Omental fat pad (tissue), 4 donors: ENCODE data around the gene HDGFL2. TPM values are rescaled to one million over a fixed set of nuclear protein-coding genes. Genes with fewer than 3 reads are reported as not detected.
A peak's percentile ranks its signal among the peaks of the same experiment; 100 is the strongest.

Source experiments
- ATAC-seq: fragments of 150-250 bp; one replicate; pipeline ENCODE4 v1.9.1; 2016; ENCODE audit warnings: mild to moderate bottlenecking, moderate library complexity; ENCODE audit not compliant: low FRiP score
- DNase-seq: peaks from one replicate; pipeline ENCODE4 v3.0.0-alpha.2; 2019; ENCODE audit warnings: low spot score
- CTCF ChIP-seq, 3 donors: fragments of 450-650 bp; IDR thresholded peaks; one replicate each; pipeline ENCODE4 v1.5.1; 2016 to 2017; ENCODE audit warnings: antibody characterized with exemption in 3 of 3, mild to moderate bottlenecking in 3 of 3, moderate library complexity in 2 of 3
- total RNA-seq, 4 donors: library from RNA; depleted of rRNA; stranded (reverse); fragments of >200 nt; gene quantifications; one replicate each; pipeline ENCODE4 v1.1.0, GENCODE V29; 2016

Gene HDGFL2
- total RNA-seq, 4 donors from 2014 or later, result 17.3 to 40.8 (median 25.2) TPM

- peak; percentile 1 for ATAC-seq
- no peak for TF ChIP-seq CTCF (IDR thresholded peaks at IDR 0.05)
- DNase-seq, result no peak
Observed at GRCh38 chr19:4456843-4457653, 15.0 kb upstream of the HDGFL2 start.

- no peak for TF ChIP-seq CTCF (IDR thresholded peaks at IDR 0.05)
- DNase-seq (peak; percentile 92), ATAC-seq (peak; percentile 77)
Observed at GRCh38 chr19:4457654-4458395, 14.3 kb upstream of the HDGFL2 start, which contains the start of gene UBXN6. TSS of gene UBXN6 (minus strand) at chr19:4457794. CDS start at chr19:4457697, 97 bp downstream.

DNA sequence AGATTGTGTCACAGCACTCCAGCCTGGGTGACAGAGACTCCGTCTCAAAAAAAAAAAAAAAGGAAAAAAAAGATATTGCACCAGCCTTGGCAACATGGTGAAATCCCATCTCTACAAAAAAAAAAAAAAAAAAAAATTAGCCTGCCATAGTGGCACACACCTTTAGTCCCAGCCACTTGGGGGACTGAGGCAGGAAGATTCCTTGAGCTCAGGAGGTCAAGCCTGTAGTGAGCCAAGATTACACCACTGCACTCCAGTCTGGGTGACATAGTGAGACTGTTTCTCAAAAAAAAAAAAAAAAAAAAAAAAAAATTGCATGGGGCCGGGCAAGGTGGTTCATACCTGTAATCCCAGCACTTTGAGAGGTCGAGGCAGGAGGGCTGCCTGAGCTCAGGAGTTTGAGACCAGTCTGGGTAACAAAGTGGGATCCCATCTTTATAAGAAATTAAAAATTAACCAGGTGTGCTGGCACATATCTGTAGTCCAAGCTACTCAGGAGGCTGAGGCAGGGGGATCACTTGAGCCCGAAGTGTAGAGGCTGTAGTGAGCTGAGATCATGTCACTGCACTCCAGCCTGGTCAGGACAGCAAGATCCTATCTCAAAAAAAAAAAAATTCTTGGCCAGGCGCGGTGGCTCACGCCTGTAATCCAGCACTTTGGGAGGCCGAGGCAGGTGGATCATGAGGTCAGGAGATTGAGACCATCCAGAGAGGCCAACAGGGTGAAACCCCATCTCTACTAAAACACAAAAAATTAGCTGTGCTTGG is 7.1 kb upstream of the HDGFL2 start:
- DNase-seq (no peak), ATAC-seq (no peak)
- TF ChIP-seq CTCF (IDR thresholded peaks at IDR 0.05), result no peak

- no peak for DNase-seq
- TF ChIP-seq CTCF (IDR thresholded peaks at IDR 0.05), result no peak
- no peak for ATAC-seq
Observed at GRCh38 chr19:4467835-4468234, 4.3 kb upstream of the HDGFL2 start.

GRCh38 chr19:4471403-4472173 is 509 bp upstream of the HDGFL2 start:
- peak; percentile 98 for ATAC-seq
- peak; percentile 89 for DNase-seq

More at GRCh38 chr19:4471403-4472173, 509 bp upstream of the HDGFL2 start:
- no peak for TF ChIP-seq CTCF (IDR thresholded peaks at IDR 0.05)
